OCI-LY7 (cell line): ENCODE measurements around the gene YJEFN3.

Experiments
- CTCF ChIP-seq: fragments of 200-600 bp; sonication (generic); conservative IDR thresholded peaks from 2 replicates; pipeline ENCODE4 v1.5.1; 2014; ENCODE audit warnings: mild to moderate bottlenecking, antibody characterized with exemption, low read length, moderate library complexity, mixed read lengths
- EZH2phosphoT487 ChIP-seq: fragments of 200-600 bp; sonication (generic); IDR thresholded peaks from 2 replicates; pipeline ENCODE4 v1.6.1; 2018; ENCODE audit warnings: low read depth, borderline replicate concordance, mild to moderate bottlenecking, mixed run types, antibody characterized with exemption, low read length, moderate library complexity, mixed read lengths

GRCh38 chr19:19488875-19489690 lies 39.6 kb upstream of the YJEFN3 start:
- TF ChIP-seq CTCF (no peak), EZH2phosphoT487 (no peak)
